Measurements from ENCODE around the gene TMEM40. TPM values are rescaled to one million over a fixed set of nuclear protein-coding genes. Genes with fewer than 3 reads are reported as not detected.
"Not testable (repeated sequence)": the region's sequence is repeated elsewhere in the genome, so short reads cannot be mapped to it uniquely, and the experiment has no call there.

The TMEM40 gene
- total RNA-seq, 3 donors from 2014 or later (not counting 1 experiment from before 2014, with no cell fraction given): 5.3 to 6.5 TPM; not detected in 1

GRCh38 chr3:12725436-12725835 is 33.6 kb downstream of the TMEM40 start:
- Mint-ChIP-seq H3K36me3 (no peaks in the 10 kb centered on the region), H3K9me3 (no peaks in the 10 kb centered on the region), H3K27ac (no peak overlapping the region), H3K4me3 (no peak overlapping the region), H3K4me1 (peaks cover 6% of the 10 kb centered on the region in 2 donors), H3K27me3 (ENCODE audit: low read depth in 2 of 2) (peaks cover 0 to 2% of the 10 kb centered on the region in 2 donors)
- no peaks in the 10 kb centered on the region for H3K4me1 ChIP-seq (ENCODE audit: control insufficient read depth, insufficient read depth, low read length)
- no peak overlapping the region for H3K4me3 ChIP-seq (ENCODE audit: low read length)
- no peak for TF ChIP-seq CTCF (IDR thresholded peaks at IDR 0.05)
- DNase-seq (no peak), ATAC-seq (no peak)
- no peak overlapping the region for H3K27ac ChIP-seq (ENCODE audit: low read length)
- H3K36me3 ChIP-seq (ENCODE audit: control insufficient read depth, insufficient read depth, low read length): no peaks in the 10 kb centered on the region
- no peaks in the 10 kb centered on the region for H3K27me3 ChIP-seq (ENCODE audit: control insufficient read depth, insufficient read depth, low read length)
- intact Hi-C loops (cut with micrococcal nuclease): loop anchor here (10.0 kb wide), 1 partner anchor 591 kb away; no protein-coding TSS in a partner anchor
- 88% methylated on average over 1 of the region's 1 CpG for WGBS (ENCODE audit: insufficient coverage)
- H3K9me3 ChIP-seq (ENCODE audit: control insufficient read depth, insufficient read depth, low read length): no peaks in the 10 kb centered on the region

- Histone ChIP-seq H3K27me3 (ENCODE audit: control insufficient read depth, insufficient read depth, low read length) (no peaks in the 10 kb centered on the region), H3K27ac (ENCODE audit: low read length) (no peak overlapping the region), H3K36me3 (ENCODE audit: control insufficient read depth, insufficient read depth, low read length) (no peaks in the 10 kb centered on the region), H3K9me3 (ENCODE audit: control insufficient read depth, insufficient read depth, low read length) (no peaks in the 10 kb centered on the region), H3K4me1 (ENCODE audit: control insufficient read depth, insufficient read depth, low read length) (peaks cover 6% of the 10 kb centered on the region), H3K4me3 (ENCODE audit: low read length) (no peak overlapping the region)
- H3K36me3 Mint-ChIP-seq: no peaks in the 10 kb centered on the region
- 94% methylated on average over 3 of the region's 4 CpGs for WGBS (ENCODE audit: insufficient coverage)
- H3K27me3 Mint-ChIP-seq (ENCODE audit: low read depth in 2 of 2): peaks cover 0 to 2% of the 10 kb centered on the region in 2 donors
- no peak for ATAC-seq
- intact Hi-C loops (cut with micrococcal nuclease): loop anchor here (10.0 kb wide), 1 partner anchor 590 kb away; no protein-coding TSS in a partner anchor
- no peaks in the 10 kb centered on the region for H3K9me3 Mint-ChIP-seq
- no peak overlapping the region for H3K4me3 Mint-ChIP-seq
- no peak for DNase-seq
- no peak for TF ChIP-seq CTCF (IDR thresholded peaks at IDR 0.05)
- no peak overlapping the region for H3K27ac Mint-ChIP-seq
- H3K4me1 Mint-ChIP-seq: peaks cover 11 to 12% of the 10 kb centered on the region in 2 donors
These were observed 34.3 kb downstream of the TMEM40 start for GRCh38 chr3:12724794-12725193.

GRCh38 chr3:12723362-12723761 is 35.7 kb downstream of the TMEM40 start:
- not testable (repeated sequence) for ATAC-seq; H3K4me3 ChIP-seq (ENCODE audit: low read length); H3K27me3 Mint-ChIP-seq (ENCODE audit: low read depth in 2 of 2); H3K27me3 ChIP-seq (ENCODE audit: control insufficient read depth, insufficient read depth, low read length); H3K27ac Mint-ChIP-seq; DNase-seq; H3K4me1 ChIP-seq (ENCODE audit: control insufficient read depth, insufficient read depth, low read length); H3K36me3 ChIP-seq (ENCODE audit: control insufficient read depth, insufficient read depth, low read length); H3K4me3 Mint-ChIP-seq; H3K36me3 Mint-ChIP-seq; H3K9me3 Mint-ChIP-seq; H3K27ac ChIP-seq (ENCODE audit: low read length); H3K9me3 ChIP-seq (ENCODE audit: control insufficient read depth, insufficient read depth, low read length)
- H3K4me1 Mint-ChIP-seq: peaks cover 17 to 18% of the 10 kb centered on the region in 2 donors
- intact Hi-C loops (cut with micrococcal nuclease): loop anchor here (10.0 kb wide), 1 partner anchor 589 kb away; no protein-coding TSS in a partner anchor

GRCh38 chr3:12722226-12722625 is 36.8 kb downstream of the TMEM40 start:
- TF ChIP-seq CTCF (IDR thresholded peaks at IDR 0.05): no peak
- no peak overlapping the region for H3K4me3 Mint-ChIP-seq
- no peak for DNase-seq
- peaks cover 0 to 5% of the 10 kb centered on the region in 2 donors for H3K27me3 Mint-ChIP-seq (ENCODE audit: low read depth in 2 of 2)
- no peak for ATAC-seq
- no peak overlapping the region for H3K4me3 ChIP-seq (ENCODE audit: low read length)
- peaks cover 7% of the 10 kb centered on the region for H3K4me1 ChIP-seq (ENCODE audit: control insufficient read depth, insufficient read depth, low read length)
- WGBS (ENCODE audit: insufficient coverage): 76% methylated on average over 3 of the region's 3 CpGs
- no peaks in the 10 kb centered on the region for H3K27me3 ChIP-seq (ENCODE audit: control insufficient read depth, insufficient read depth, low read length)
- no peaks in the 10 kb centered on the region for H3K9me3 ChIP-seq (ENCODE audit: control insufficient read depth, insufficient read depth, low read length)
- no peaks in the 10 kb centered on the region for H3K36me3 ChIP-seq (ENCODE audit: control insufficient read depth, insufficient read depth, low read length)
- no peak overlapping the region for H3K27ac ChIP-seq (ENCODE audit: low read length)
- intact Hi-C loops (cut with micrococcal nuclease): loop anchor here (10.0 kb wide), 1 partner anchor 587 kb away; no protein-coding TSS in a partner anchor
- H3K4me1 Mint-ChIP-seq: peaks cover 17 to 18% of the 10 kb centered on the region in 2 donors
- H3K27ac Mint-ChIP-seq: peak overlapping the region in 1 of 2 donors; percentile 85
- no peaks in the 10 kb centered on the region for H3K9me3 Mint-ChIP-seq
- H3K36me3 Mint-ChIP-seq: no peaks in the 10 kb centered on the region
